MCF 10A (cell line): ENCODE measurements around the gene CPEB2. TPM values are rescaled to one million over a fixed set of nuclear protein-coding genes. Genes with fewer than 3 reads are reported as not detected.

ENCODE experiments used
- BruUV-seq: library from RNA; stranded (reverse); fragments of 400-500 nt; replicated peaks from 2 replicates; lab custom pipeline; 2021; lab: Mats Ljungman, UMichigan
- CTCF ChIA-PET: fragments of 300-600 bp; sonication (Branson Sonifier 250); formaldehyde crosslinking; extraction: SDS; loops from one replicate; lab custom pipeline; 2021; ENCODE audit warnings: antibody characterized with exemption, inconsistent platforms; lab: Yijun Ruan, JAX
- POLR2A ChIA-PET: fragments of 300-600, 350-650 bp; sonication (Branson Sonifier 250); formaldehyde crosslinking; extraction: SDS; loops from one replicate; lab custom pipeline; 2020; ENCODE audit warnings: antibody characterized with exemption, inconsistent platforms; lab: Yijun Ruan, JAX
- DNase-seq: peaks from one replicate; pipeline ENCODE4 v3.0.0-alpha.2; 2018; ENCODE audit not compliant: unreplicated experiment
- H3K27ac Mint-ChIP-seq: one replicate; pipeline ENCODE4 v1.8.0; 2022; ENCODE audit warnings: mild to moderate bottlenecking, low read depth, mixed read lengths; ENCODE audit not compliant: unreplicated experiment
- H3K27me3 Mint-ChIP-seq: one replicate; pipeline ENCODE4 v1.8.0; 2022; ENCODE audit warnings: mixed read lengths; ENCODE audit not compliant: insufficient read depth, unreplicated experiment
- H3K36me3 Mint-ChIP-seq: one replicate; pipeline ENCODE4 v1.8.0; 2022; ENCODE audit warnings: mild to moderate bottlenecking, moderate library complexity, mixed read lengths; ENCODE audit not compliant: insufficient read depth, unreplicated experiment
- H3K4me1 Mint-ChIP-seq: one replicate; pipeline ENCODE4 v1.8.0; 2022; ENCODE audit warnings: mixed read lengths; ENCODE audit not compliant: insufficient read depth, unreplicated experiment
- H3K4me3 Mint-ChIP-seq: one replicate; pipeline ENCODE4 v1.8.0; 2022; ENCODE audit warnings: mild to moderate bottlenecking, moderate library complexity, mixed read lengths; ENCODE audit not compliant: unreplicated experiment
- H3K9me3 Mint-ChIP-seq: one replicate; pipeline ENCODE4 v1.8.0; 2022; ENCODE audit warnings: mixed read lengths; ENCODE audit not compliant: unreplicated experiment
- CTCF ChIP-seq: fragments of 200-600 bp; IDR thresholded peaks from one replicate; pipeline ENCODE4 v1.8.0; 2022; ENCODE audit warnings: antibody characterized with exemption, mild to moderate bottlenecking; ENCODE audit not compliant: unreplicated experiment
- intact Hi-C: fragments of 100-400 bp; cut with micrococcal nuclease; formaldehyde crosslinking; loops from 2 replicates; pipeline ENCODE4 v1.14.1; 2022
- total RNA-seq: library from RNA; stranded (reverse); gene quantifications from 2 replicates; pipeline ENCODE4 v1.2.3, GENCODE V29; 2022

The CPEB2 gene
- total RNA-seq, 1 experiment from 2014 or later: 13.8 TPM

- H3K27ac Mint-ChIP-seq: no peak overlapping the region
- H3K4me3 Mint-ChIP-seq: no peak overlapping the region
- peaks cover 68% of the 10 kb centered on the region for H3K36me3 Mint-ChIP-seq
- CTCF ChIA-PET: no interaction called here
- no peak for DNase-seq
- peaks cover 7% of the 10 kb centered on the region for H3K4me1 Mint-ChIP-seq
- no peaks in the 10 kb centered on the region for H3K9me3 Mint-ChIP-seq
- no TSS peak for BruUV-seq
- intact Hi-C loops: no loop called here
- no peaks in the 10 kb centered on the region for H3K27me3 Mint-ChIP-seq
- no peak for TF ChIP-seq CTCF
- POLR2A ChIA-PET: interaction anchor here (0.9 kb wide), 1 partner anchor 9 kb away, joined by 5 read pairs; no protein-coding TSS in a partner anchor
Observed at GRCh38 chr4:15013585-15013984, 11.3 kb downstream of the CPEB2 start.

- DNase-seq: no peak
- Mint-ChIP-seq H3K27ac (no peak overlapping the region), H3K9me3 (no peaks in the 10 kb centered on the region), H3K4me3 (no peak overlapping the region), H3K27me3 (no peaks in the 10 kb centered on the region), H3K36me3 (peaks cover 73% of the 10 kb centered on the region), H3K4me1 (no peaks in the 10 kb centered on the region)
- BruUV-seq: no TSS peak
- POLR2A ChIA-PET: interaction anchor here (0.7 kb wide), 1 partner anchor 706 kb away, joined by 3 read pairs; no protein-coding TSS in a partner anchor
- intact Hi-C loops: no loop called here
- CTCF ChIA-PET: interaction anchor here (0.5 kb wide), 1 partner anchor 182 kb away, joined by 3 read pairs; no protein-coding TSS in a partner anchor
- TF ChIP-seq CTCF: no peak
Observed at GRCh38 chr4:15015170-15015569, 12.9 kb downstream of the CPEB2 start.

- Mint-ChIP-seq H3K4me1 (no peaks in the 10 kb centered on the region), H3K27me3 (no peaks in the 10 kb centered on the region), H3K4me3 (no peak overlapping the region), H3K27ac (no peak overlapping the region), H3K36me3 (peaks cover 55% of the 10 kb centered on the region), H3K9me3 (no peaks in the 10 kb centered on the region)
- intact Hi-C loops: no loop called here
- no peak for DNase-seq
- ChIA-PET POLR2A (interaction anchor here (0.7 kb wide), 1 partner anchor 17 kb away, joined by 3 read pairs; no protein-coding TSS in a partner anchor), CTCF (no interaction called here)
- BruUV-seq: no TSS peak
- no peak for TF ChIP-seq CTCF
Observed at GRCh38 chr4:15018361-15018760, 16.1 kb downstream of the CPEB2 start.

- BruUV-seq: no TSS peak
Observed at GRCh38 chr4:15020502-15021286, 18.4 kb downstream of the CPEB2 start.

More at GRCh38 chr4:15020502-15021286, 18.4 kb downstream of the CPEB2 start:
- no peak overlapping the region for H3K27ac Mint-ChIP-seq
- DNase-seq: no peak
- no peak overlapping the region for H3K4me3 Mint-ChIP-seq
- ChIA-PET CTCF (interaction anchor here (0.5 kb wide), 1 partner anchor 1343 kb away, joined by 3 read pairs; no protein-coding TSS in a partner anchor), POLR2A (interaction anchor here (1.3 kb wide), 1 partner anchor 32 kb away, joined by 3 read pairs; no protein-coding TSS in a partner anchor)
- H3K4me1 Mint-ChIP-seq: no peaks in the 10 kb centered on the region
- H3K27me3 Mint-ChIP-seq: no peaks in the 10 kb centered on the region
- H3K36me3 Mint-ChIP-seq: peaks cover 50% of the 10 kb centered on the region
- no peak for TF ChIP-seq CTCF
- no peaks in the 10 kb centered on the region for H3K9me3 Mint-ChIP-seq
- intact Hi-C loops: no loop called here
